Lung (tissue), 16 donors: ENCODE data around the gene FRAS1. TPM values are rescaled to one million over a fixed set of nuclear protein-coding genes. Genes with fewer than 3 reads are reported as not detected.
"Not testable (repeated sequence)": the region's sequence is repeated elsewhere in the genome, so short reads cannot be mapped to it uniquely, and the experiment has no call there.

Experiments
- ATAC-seq: fragments of 200-7000 bp; cut with Tn5 transposase; one replicate; pipeline ENCODE4 v1.9.1; 2020; ENCODE audit warnings: moderate number of reproducible peaks; ENCODE audit not compliant: insufficient read depth, low FRiP score
- DNase-seq, 3 donors: peaks; one replicate each; pipeline ENCODE4 v3.0.0-alpha.2; 2013 to 2017
- H3K27ac ChIP-seq, 2 donors: one replicate each; pipeline ENCODE4 v1.5.1; 2013; ENCODE audit warnings: mild to moderate bottlenecking in 2 of 2, moderate library complexity in 2 of 2, control low read depth in 1 of 2, inconsistent platforms in 1 of 2, low read depth in 1 of 2, low read length in 1 of 2
- H3K27me3 ChIP-seq, 3 donors: one replicate each; pipeline ENCODE4 v1.5.1; 2013; ENCODE audit warnings: low read length in 2 of 3; ENCODE audit not compliant: control insufficient read depth in 3 of 3, insufficient read depth in 3 of 3
- H3K36me3 ChIP-seq, 4 donors: one replicate each; pipeline ENCODE4 v1.5.1; 2013; ENCODE audit warnings: low read length in 4 of 4, mild to moderate bottlenecking in 1 of 4, moderate library complexity in 1 of 4; ENCODE audit not compliant: control insufficient read depth in 4 of 4, insufficient read depth in 4 of 4
- H3K4me1 ChIP-seq, 5 donors: one replicate each; pipeline ENCODE4 v1.5.1; 2013; ENCODE audit warnings: low read length in 5 of 5, mild to moderate bottlenecking in 2 of 5, moderate library complexity in 1 of 5; ENCODE audit not compliant: control insufficient read depth in 5 of 5, insufficient read depth in 5 of 5
- H3K4me3 ChIP-seq: one replicate; pipeline ENCODE4 v1.5.1; 2013; ENCODE audit warnings: mild to moderate bottlenecking, control low read depth, moderate library complexity
- H3K9ac ChIP-seq, 2 donors: one replicate each; pipeline ENCODE4 v1.5.1; 2013; ENCODE audit warnings: low read length in 2 of 2, control low read depth in 1 of 2; ENCODE audit not compliant: insufficient read depth in 1 of 2
- H3K9me3 ChIP-seq, 4 donors: one replicate each; pipeline ENCODE4 v1.5.1; 2013; ENCODE audit warnings: low read length in 3 of 4, mild to moderate bottlenecking in 1 of 4, moderate library complexity in 1 of 4; ENCODE audit not compliant: control insufficient read depth in 4 of 4, insufficient read depth in 3 of 4
- WGBS, 2 donors: extraction: QIAGEN DNeasy Blood & Tissue Kit; methylation state at CpG; one replicate each; pipeline ENCODE4 v1.1.7; 2013; 5-methylcytosine and 5-hydroxymethylcytosine counted together
- long read RNA-seq, 5 donors: transcript quantifications; one replicate each; lab custom pipeline, GENCODE V29; 2026
- polyA plus RNA-seq, 2 donors: library from polyadenylated mRNA; stranded (reverse); fragments of 200-250 nt; gene quantifications; one replicate each; pipeline ENCODE4 v1.2.1, GENCODE V29; 2013
- total RNA-seq, 2 donors: library from RNA; depleted of rRNA in 1 of 2; stranded (reverse); fragments of >200 nt in 1 of 2; gene quantifications; one replicate each; pipeline ENCODE4 v1.2.1, GENCODE V29; 2014 to 2021
- TF ChIP-seq, protein P1 (sequence below): IDR thresholded peaks from 2 replicates; pipeline ENCODE4 v1.5.1; 2012; ENCODE audit warnings: mild to moderate bottlenecking; ENCODE audit errors: control extremely low read depth, extremely low read depth
- donor health status: control.
- donor health status: control.
- donor health status: Bipolar disorder and iron deficiency.
- donor health status: healthy.
- donor health status: DM: yes; HTN: yes; CAD: no.

Gene FRAS1, protein sequence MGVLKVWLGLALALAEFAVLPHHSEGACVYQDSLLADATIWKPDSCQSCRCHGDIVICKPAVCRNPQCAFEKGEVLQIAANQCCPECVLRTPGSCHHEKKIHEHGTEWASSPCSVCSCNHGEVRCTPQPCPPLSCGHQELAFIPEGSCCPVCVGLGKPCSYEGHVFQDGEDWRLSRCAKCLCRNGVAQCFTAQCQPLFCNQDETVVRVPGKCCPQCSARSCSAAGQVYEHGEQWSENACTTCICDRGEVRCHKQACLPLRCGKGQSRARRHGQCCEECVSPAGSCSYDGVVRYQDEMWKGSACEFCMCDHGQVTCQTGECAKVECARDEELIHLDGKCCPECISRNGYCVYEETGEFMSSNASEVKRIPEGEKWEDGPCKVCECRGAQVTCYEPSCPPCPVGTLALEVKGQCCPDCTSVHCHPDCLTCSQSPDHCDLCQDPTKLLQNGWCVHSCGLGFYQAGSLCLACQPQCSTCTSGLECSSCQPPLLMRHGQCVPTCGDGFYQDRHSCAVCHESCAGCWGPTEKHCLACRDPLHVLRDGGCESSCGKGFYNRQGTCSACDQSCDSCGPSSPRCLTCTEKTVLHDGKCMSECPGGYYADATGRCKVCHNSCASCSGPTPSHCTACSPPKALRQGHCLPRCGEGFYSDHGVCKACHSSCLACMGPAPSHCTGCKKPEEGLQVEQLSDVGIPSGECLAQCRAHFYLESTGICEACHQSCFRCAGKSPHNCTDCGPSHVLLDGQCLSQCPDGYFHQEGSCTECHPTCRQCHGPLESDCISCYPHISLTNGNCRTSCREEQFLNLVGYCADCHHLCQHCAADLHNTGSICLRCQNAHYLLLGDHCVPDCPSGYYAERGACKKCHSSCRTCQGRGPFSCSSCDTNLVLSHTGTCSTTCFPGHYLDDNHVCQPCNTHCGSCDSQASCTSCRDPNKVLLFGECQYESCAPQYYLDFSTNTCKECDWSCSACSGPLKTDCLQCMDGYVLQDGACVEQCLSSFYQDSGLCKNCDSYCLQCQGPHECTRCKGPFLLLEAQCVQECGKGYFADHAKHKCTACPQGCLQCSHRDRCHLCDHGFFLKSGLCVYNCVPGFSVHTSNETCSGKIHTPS (N-terminal part only)
- total RNA-seq = 10 to 100 TPM; 12.2 to 53.8 TPM
- polyA plus RNA-seq = 1 to 10 TPM in 1 of 2 donors, under 1 TPM in 1; 0.45 to 1.7 TPM
- long read RNA-seq, donor 1, partial matches to known transcripts = 51 of 52 reads
- long read RNA-seq, donor 1, other reads (novel, unspliced or antisense) = 0 of 52 reads
- long read RNA-seq, donor 2, partial matches to known transcripts = 0 of 1 reads
- long read RNA-seq, donor 2, other reads (novel, unspliced or antisense) = 0 of 1 reads
- long read RNA-seq, donor 3, partial matches to known transcripts = 5 of 5 reads
- long read RNA-seq, donor 3, other reads (novel, unspliced or antisense) = 0 of 5 reads
- long read RNA-seq, donor 4 = 0 reads
- long read RNA-seq, donor 5, partial matches to known transcripts = 8 of 9 reads
- long read RNA-seq, donor 5, other reads (novel, unspliced or antisense) = 0 of 9 reads

DNA sequence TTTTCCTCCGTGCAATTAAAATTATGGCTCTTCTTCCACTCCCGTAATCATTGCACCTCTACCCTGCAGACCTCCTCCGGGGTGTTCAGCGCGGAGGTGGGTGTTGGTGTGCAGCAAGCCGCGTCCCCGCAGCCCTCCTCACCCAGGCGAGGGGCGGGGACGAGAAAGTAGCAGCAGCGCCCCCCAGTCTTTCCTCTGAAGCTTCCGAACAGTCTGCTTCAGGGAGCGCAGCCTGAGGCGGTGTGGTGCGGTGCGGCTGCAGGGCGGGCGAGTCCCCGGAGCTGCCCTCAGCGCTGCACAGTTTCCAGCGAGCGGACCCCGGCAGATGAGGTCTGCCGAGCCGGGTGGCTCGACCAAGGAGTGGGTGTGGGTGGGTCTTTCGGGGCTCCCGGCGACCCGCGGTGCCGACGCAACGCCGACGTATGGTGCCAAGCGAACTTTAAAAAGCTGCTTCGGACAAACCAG is at the start of gene FRAS1:
TSS of gene FRAS1 (plus strand) at position 189 of the 465 bp plus-strand sequence. CDS start 687 bp downstream, outside the sequence.
- peak; percentile 29 for ATAC-seq
- Histone ChIP-seq H3K36me3 (no peaks in the 10 kb centered on the region), H3K27me3 (peaks cover 0 to 11% (median 0%) of the 10 kb centered on the region in 3 donors), H3K4me3 (peak within 1 kb of the TSS; percentile 37), H3K9ac (peak within 1 kb of the TSS; percentile 69 to 88), H3K4me1 (peaks cover 0 to 16% (median 4%) of the 10 kb centered on the region in 5 donors), H3K9me3 (no peaks in the 10 kb centered on the region), H3K27ac (peak within 1 kb of the TSS; percentile 20 to 80)
- peak; percentile 72 to 76 (median 76) for DNase-seq
- 0 to 1% methylated on average over 39 of the region's 39 CpGs for WGBS, 2 donors
- TF ChIP-seq, protein P1, sequence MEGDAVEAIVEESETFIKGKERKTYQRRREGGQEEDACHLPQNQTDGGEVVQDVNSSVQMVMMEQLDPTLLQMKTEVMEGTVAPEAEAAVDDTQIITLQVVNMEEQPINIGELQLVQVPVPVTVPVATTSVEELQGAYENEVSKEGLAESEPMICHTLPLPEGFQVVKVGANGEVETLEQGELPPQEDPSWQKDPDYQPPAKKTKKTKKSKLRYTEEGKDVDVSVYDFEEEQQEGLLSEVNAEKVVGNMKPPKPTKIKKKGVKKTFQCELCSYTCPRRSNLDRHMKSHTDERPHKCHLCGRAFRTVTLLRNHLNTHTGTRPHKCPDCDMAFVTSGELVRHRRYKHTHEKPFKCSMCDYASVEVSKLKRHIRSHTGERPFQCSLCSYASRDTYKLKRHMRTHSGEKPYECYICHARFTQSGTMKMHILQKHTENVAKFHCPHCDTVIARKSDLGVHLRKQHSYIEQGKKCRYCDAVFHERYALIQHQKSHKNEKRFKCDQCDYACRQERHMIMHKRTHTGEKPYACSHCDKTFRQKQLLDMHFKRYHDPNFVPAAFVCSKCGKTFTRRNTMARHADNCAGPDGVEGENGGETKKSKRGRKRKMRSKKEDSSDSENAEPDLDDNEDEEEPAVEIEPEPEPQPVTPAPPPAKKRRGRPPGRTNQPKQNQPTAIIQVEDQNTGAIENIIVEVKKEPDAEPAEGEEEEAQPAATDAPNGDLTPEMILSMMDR = no peak

DNA sequence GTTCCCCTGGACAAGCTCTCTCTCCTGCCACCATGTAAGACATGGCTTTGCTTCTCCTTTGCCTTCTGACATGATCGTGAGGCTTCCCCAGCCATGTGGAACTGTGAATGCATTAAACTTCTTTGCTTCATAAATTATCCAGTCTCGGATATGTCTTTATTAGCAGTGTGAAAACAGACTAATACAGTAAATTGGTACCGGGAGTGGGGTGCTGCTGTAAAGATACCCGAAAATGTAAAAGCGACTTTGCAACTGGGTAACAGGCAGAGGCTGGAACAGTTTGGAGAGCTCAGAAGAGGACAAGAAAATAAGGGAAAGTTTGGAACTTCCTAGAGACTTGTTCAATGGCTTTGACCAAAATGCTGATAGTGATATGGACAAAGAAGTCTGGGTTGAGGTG is 46.1 kb upstream of the FRAS1 start:
- not testable (repeated sequence) for ATAC-seq, DNase-seq, H3K36me3 ChIP-seq, H3K9ac ChIP-seq, H3K27me3 ChIP-seq, H3K9me3 ChIP-seq, H3K4me3 ChIP-seq, H3K4me1 ChIP-seq, H3K27ac ChIP-seq
- WGBS, 2 donors = 87 to 88% methylated on average over 5 of the region's 5 CpGs

DNA sequence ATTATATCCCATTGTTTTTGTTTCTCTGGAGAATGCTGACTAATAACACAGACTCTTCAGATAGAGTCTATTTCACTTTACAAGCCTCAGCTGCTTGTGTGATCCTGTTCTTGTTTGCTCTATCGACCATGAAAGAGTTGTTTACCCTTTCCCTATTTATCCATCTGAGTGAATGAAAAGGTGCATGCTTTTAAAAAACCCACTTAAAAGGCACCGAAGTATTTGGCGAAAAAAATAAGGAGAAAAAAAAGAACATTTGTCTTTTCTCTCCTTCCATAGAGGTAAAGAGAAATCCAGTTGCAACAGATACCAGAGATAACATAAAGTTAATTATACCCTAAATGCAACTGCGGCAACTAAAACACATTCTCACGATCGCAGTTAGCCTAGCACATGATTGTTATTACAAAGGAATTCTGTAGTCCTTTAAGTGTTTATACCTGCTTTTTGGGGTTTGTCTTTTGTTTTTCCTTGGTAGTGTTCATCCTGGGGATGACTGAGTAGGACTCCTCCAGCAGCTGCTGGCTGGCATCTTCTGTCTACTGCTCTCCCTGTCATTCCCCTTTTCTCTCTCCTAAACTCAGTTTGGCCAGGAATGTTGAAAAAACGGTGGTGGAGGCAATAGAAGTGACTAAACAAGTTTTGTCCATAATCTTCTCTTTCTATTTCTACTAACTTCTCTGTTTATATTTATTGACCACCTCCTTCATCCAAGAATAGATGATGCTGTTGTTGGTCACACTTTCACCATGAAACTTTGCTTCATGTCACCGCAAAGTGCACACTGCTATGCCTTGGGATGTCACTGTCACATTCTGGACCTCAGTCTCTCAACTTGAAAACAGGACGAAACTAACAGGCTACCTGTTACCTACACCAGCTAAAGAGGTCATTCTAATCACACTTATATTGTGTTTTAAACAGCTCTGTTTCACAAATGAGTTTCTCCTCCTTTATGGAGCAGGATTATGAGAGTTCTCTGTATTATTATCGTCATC is 41.9 kb upstream of the FRAS1 start:
- ATAC-seq (no peak), DNase-seq (no peak)
- H3K4me1 ChIP-seq = peaks cover 0 to 20% (median 0%) of the 10 kb centered on the region in 5 donors
- H3K27me3 ChIP-seq = no peaks in the 10 kb centered on the region
- no peaks in the 10 kb centered on the region for H3K36me3 ChIP-seq
- H3K9me3 ChIP-seq = peaks cover 0 to 6% (median 3%) of the 10 kb centered on the region in 4 donors
- no peak overlapping the region for H3K9ac ChIP-seq
- no peak overlapping the region for H3K4me3 ChIP-seq
- 81 to 90% methylated on average over 10 of the region's 10 CpGs for WGBS, 2 donors
- H3K27ac ChIP-seq = no peak overlapping the region
- TF ChIP-seq, protein P1 = no peak
